Measurements from ENCODE around the gene PLAA.
"Not testable (repeated sequence)": the region's sequence is repeated elsewhere in the genome, so short reads cannot be mapped to it uniquely, and the experiment has no call there.

PLAA gene

DNA sequence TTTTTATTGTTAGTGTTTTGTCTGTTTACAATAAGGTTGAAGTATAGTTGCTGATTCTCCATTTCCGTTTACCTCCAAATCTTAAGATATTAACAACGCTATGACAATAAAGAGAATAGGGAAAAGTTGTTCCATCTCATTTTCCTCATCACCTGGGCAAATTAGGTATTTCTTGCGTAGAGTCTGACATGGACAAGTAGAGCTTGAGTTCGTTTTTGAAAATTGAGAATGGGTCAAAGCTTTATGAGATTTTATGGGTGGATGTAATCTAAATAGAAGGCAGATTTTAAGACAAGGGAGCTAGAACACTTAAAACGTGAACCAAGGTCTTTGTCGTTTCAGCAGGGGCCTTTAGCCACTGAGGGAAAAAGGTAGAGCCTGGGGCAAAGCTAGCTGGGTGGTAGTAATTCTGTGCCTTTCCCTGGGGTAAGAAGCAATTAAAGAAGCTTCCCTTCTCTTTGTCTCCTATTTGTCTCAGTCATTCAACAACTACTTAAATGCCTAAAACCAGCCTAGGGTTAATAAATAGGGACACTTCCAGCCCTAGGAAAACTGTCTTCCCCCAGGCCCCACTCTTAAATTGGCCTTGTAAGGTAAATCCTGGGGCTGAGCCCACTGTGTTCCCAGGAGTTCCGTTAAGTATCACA is 53.9 kb downstream of the PLAA start:
- TF ChIP-seq, protein P1, sequence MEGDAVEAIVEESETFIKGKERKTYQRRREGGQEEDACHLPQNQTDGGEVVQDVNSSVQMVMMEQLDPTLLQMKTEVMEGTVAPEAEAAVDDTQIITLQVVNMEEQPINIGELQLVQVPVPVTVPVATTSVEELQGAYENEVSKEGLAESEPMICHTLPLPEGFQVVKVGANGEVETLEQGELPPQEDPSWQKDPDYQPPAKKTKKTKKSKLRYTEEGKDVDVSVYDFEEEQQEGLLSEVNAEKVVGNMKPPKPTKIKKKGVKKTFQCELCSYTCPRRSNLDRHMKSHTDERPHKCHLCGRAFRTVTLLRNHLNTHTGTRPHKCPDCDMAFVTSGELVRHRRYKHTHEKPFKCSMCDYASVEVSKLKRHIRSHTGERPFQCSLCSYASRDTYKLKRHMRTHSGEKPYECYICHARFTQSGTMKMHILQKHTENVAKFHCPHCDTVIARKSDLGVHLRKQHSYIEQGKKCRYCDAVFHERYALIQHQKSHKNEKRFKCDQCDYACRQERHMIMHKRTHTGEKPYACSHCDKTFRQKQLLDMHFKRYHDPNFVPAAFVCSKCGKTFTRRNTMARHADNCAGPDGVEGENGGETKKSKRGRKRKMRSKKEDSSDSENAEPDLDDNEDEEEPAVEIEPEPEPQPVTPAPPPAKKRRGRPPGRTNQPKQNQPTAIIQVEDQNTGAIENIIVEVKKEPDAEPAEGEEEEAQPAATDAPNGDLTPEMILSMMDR (IDR thresholded peaks at IDR 0.05; ENCODE audit: low read depth, low read length, missing control alignments) = no peak
- peak overlapping the region; percentile 100 for H3K4me3 ChIP-seq (ENCODE audit: low read depth, low read length)
- DNase-seq (ENCODE audit: low read depth) = no peak

DNA sequence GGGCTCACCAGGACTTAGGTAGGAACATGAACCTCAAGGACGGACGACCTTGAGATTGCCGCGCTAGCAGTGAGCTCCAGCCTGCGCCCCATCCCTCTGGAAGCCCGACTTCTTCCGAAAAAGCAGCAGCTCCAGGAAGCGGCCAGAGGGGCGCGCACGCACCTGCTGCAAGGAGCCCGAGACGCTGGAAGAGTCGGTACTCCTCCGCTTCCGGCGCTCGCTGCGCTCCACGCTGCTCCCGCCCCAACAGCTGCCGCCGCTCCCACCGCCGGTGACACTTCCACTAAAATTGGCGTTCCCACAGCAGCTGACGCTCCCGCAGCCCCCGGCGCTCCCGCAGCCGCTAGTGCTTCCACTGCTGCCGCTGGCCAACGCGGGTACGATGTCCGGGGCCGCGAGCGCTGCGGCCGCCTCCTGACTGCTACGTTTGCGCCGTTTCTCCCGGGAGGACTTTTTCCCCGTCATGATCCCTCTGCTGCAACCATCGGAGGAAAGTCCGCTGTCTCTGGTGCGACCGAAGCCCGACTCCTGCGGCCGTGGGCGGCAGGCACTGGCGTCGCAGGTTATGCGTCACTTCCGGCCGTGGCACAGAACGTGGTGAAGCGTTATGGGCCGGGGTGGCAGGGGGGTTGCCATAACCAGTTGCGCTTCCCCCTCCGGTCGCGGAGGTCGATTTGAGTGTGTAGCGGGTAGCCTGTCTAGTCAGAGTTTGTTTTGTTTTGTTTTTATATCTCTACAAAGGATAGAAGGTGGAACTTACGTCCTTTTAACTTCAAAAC is 54.6 kb downstream of the PLAA start, which contains the start of gene CAAP1:
Gene CAAP1 (minus strand): TSS at position 552 of the 779 bp plus-strand sequence. CDS start 87 bp downstream, at position 465.
- TF ChIP-seq, protein P1 (IDR thresholded peaks at IDR 0.05; ENCODE audit: low read depth, low read length, missing control alignments) = peak; percentile 48
- H3K4me3 ChIP-seq (ENCODE audit: low read depth, low read length) = peak within 1 kb of the TSS; percentile 100
- peak; percentile 85 for DNase-seq (ENCODE audit: low read depth)

DNA sequence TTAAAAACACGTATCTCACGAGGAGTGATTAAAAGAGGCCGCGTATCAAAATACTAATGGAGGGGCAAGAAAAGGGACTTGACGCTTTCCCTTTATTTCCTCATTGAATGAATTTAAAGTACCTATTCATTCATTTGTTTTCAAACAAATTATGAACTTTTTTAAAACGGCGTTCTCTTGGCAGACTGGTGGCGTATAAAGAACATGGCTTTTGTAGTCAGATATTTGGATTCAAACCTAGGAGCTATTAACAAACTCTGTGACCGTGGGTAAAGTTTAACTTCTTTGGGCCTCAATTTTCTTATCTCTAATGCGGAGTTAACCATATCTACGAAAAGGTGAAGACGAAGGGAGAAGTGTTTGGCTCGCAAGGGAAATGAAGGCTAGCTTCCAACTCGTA is 55.3 kb downstream of the PLAA start:
- DNase-seq (ENCODE audit: low read depth) = no peak
- TF ChIP-seq, protein P1 (IDR thresholded peaks at IDR 0.05; ENCODE audit: low read depth, low read length, missing control alignments) = no peak
- H3K4me3 ChIP-seq (ENCODE audit: low read depth, low read length) = peak overlapping the region; percentile 100

DNA sequence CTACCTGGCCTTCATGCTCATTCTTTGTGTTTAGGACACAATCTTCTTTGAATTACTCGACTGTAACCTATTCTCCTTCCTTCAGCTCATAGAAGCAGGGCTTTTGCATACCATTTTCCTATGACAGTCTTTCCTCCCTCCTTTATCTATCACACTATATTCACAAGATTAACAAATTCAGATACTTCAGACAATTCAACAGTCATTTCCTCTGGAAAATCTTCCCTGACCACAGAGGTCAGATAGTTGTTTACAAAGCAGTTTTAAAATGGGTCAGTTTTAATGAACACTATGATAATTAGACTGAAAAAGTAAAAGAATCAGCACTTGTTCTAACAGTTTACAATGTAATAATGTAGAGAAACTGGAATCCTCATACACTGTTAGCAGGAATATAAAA is 58.8 kb downstream of the PLAA start:
- DNase-seq (ENCODE audit: low read depth) = no peak
- H3K4me3 ChIP-seq (ENCODE audit: low read depth, low read length) = no peak overlapping the region
- TF ChIP-seq, protein P1 (IDR thresholded peaks at IDR 0.05; ENCODE audit: low read depth, low read length, missing control alignments) = no peak

DNA sequence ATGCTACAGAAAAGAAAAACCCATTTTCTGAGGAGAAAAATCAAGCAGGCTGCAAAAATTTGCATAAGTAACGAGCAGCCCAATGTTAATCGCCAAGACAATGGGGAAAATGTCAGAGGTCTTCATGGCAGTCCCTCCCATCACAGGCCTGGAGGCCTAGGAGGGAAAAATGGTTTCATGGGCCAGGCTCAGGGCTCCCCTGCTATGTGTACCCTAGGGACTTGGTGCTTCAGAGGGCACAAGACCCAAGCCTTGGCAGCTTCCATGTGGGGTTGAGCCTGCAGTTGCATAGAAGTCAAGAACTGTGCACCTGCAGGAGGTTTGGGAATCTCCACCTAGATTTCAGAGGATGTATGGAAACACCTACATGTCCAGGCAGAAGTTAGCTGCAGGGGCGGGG is 64.9 kb downstream of the PLAA start:
- TF ChIP-seq, protein P1 (IDR thresholded peaks at IDR 0.05; ENCODE audit: low read depth, low read length, missing control alignments) = no peak
- H3K4me3 ChIP-seq (ENCODE audit: low read depth, low read length) = no peak overlapping the region
- DNase-seq (ENCODE audit: low read depth) = no peak

DNA sequence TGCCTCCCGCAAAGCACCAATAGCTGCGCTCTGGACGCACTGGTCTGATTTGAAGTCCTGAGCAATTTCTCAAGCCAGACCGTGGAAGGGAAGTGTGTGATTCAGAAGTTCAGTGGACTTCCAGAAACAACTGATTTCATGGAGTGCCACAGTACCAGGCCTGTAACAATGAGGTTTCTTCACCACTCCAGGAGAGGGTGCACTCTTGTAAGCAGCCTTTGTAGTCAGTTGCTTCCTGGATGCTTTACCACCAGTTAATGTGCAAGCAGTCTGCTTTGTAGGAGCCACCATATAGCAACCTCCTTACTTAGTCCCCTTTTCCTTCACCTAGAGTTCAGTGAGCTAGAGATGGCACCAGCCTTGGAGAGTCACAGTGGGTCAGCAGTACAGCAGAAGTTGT is 66.8 kb downstream of the PLAA start:
- TF ChIP-seq, protein P1 (IDR thresholded peaks at IDR 0.05; ENCODE audit: low read depth, low read length, missing control alignments) = no peak
- H3K4me3 ChIP-seq (ENCODE audit: low read depth, low read length) = no peak overlapping the region
- DNase-seq (ENCODE audit: low read depth) = no peak

DNA sequence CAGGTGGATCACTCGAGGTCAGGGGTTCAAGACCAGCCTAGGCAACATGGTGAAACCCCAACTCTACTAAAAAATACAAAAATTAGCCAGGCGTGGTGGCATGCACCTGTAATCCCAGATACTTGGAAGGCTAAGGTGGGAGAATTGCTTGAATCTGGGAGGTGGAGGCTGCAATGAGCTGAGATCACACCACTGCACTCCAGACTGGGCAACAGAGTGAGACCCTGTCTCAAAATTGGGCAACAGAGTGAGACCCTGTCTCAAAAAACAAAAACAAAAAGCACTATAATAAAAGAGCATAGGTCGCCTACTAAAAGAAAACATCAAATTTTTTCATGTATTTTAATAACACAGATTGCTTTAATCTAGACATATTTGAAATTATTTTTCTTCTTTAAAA is 71.9 kb downstream of the PLAA start:
- not testable (repeated sequence) for H3K4me3 ChIP-seq (ENCODE audit: low read depth, low read length); DNase-seq (ENCODE audit: low read depth)

All from GM12864 (cell line).